DOHH2 (cell line): ENCODE data around the gene ATP8B3.

ENCODE experiments used
- CTCF ChIP-seq: fragments of 200-600 bp; sonication (generic); IDR thresholded peaks from one replicate; pipeline ENCODE4 v1.5.1; 2014; ENCODE audit warnings: antibody characterized with exemption, mild to moderate bottlenecking, low read depth, low read length; ENCODE audit not compliant: poor library complexity, severe bottlenecking
- EZH2phosphoT487 ChIP-seq: fragments of 200-600 bp; sonication (generic); IDR thresholded peaks from 2 replicates; pipeline ENCODE4 v1.6.1; 2017; ENCODE audit warnings: borderline replicate concordance, mild to moderate bottlenecking, antibody characterized with exemption, low read length, moderate library complexity, mixed read lengths

DNA sequence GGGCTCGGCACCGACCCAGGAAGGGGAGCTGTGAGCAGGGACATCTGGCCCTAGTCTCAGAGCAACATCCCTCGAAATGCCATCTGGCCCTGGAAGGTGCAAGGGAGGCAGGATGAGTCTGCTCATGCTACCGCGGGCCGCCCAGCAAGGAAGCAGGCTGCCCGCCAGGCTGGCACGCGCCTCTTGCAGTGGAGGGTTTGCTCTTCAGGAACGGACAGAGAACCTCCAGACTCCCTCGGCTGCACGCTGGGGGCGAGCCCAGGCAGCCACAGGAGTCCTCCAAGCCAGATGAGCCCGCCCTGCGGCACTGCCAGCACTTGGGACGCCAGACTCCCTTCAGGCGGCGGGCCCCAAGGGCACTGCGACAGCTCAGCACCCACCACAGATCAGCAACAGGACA is 10.1 kb upstream of the ATP8B3 start:
- TF ChIP-seq CTCF (no peak), EZH2phosphoT487 (no peak)
